Measurements from ENCODE around the gene NELFA. TPM values are rescaled to one million over a fixed set of nuclear protein-coding genes. Genes with fewer than 3 reads are reported as not detected.
A peak's percentile ranks its signal among the peaks of the same experiment; 100 is the strongest.

The NELFA gene
- total RNA-seq, 1 donor from 2014 or later: 11.2 TPM

DNA sequence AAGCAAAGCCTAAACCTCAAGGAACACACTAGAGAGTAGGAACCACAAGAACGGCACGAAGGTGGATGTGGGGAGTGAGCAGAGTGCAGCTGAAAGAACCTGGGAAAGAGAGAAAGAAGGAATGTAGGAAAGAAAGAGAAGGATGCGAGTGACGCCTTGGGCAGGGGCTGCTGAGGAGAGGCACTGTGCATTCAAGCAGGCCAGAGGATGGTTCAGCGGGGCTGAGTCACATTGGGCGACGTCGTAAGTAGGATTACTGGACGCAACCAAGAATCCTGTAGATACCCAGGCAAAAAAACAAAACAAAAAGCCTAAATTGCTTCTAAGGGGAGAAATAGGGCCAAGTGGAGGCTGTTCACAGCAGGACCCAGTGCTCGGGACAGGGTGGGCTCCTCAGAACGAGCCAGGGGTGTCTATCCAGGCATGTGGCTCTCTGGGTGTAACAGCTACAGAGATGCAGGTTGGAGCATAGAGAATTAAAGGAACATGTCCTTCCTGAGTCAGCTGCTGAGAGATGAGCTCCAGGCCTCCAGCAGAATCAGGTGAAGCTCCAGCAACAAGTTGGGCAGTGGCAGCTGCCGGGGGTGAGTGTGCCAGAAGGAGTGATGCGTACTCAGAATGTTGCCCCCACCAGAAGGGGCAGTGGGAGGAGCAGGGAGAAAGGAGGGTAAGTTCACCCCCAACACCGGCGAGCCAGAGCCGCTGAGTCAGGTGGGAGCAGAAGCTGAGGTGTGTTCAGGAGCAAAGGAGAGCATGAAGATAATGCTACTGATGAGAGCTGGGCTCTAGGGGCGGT is 38.6 kb downstream of the NELFA start:
- no peak for DNase-seq (ENCODE audit: low spot score)
- ATAC-seq: no peak

DNA sequence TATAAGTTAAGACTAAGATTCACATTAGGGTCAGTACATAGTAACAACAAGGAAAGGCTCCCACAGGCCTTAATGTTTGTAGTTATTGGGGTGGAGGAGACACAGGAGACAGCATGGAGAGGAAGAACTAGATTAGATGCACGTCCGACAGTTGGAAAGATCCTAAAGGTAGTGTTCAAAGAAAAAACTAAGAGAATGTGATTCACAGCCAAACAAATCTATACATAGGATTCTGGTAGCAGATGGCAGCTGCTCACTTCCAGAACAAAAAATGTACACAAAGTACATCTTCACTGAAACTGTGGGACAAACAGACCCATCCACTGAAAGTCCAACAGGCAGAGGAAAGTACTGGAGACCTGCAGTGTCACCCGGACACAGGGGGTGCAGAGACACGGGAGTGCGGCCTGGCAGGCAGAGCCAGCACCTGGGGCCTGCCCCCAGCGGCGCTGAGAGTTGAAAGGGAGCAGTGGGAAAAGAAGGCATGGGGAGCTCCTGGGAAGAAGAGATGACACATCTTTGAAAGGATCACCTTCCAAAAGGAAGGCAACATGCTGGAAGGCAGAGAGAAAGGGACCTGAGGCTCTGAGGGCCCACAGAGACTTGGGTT is 40.0 kb downstream of the NELFA start:
- DNase-seq (ENCODE audit: low spot score): no peak
- ATAC-seq: no peak

DNA sequence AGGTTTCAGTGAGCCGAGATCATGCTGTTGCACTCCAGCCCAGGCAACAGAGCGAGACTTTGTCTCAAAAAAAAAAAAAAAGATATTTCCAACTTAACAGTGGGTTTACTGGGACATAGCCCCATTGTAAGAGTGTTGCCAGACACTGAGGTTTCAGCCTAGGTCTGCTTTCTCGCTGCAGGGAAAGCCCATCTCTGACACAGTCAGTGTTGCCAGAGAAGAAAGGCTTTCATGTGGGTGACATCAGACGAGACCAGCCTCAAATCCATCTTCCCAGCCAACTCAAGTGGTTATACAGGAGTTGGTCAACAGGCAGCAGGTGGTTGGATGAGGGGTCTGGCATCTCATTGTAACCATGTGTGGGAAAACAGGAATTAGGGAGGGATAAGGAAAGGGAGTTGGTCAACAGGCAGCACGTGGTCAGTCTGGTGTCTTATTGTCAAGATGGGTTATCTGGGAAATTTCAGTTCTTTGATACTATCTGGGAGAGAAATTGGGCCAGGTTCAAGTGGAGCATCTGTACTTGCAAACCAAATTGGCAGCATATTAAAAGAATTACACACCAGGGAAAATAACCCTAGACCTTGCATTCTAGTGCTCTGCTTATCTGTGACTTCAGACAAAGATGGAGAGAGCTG is 41.1 kb downstream of the NELFA start:
- DNase-seq (ENCODE audit: low spot score) (no peak), ATAC-seq (no peak)

DNA sequence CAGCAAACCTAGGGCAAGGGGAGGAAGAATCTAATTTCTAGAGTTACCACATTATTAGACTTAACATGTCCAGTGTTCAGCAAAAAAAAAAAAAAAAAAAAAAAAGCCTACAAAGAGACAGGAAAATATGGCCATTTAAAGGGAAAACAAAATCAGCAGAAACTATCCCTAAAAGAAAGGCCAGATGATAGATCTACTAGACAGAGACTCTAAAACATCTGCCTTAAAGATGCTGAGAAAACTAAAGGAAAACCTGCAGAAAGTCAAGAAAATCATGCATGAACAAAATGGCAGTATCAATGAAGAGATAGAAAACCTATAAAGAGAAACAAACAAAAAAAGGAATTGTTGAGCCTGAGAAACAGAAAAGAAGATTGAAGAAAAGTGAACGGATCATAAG is 43.8 kb downstream of the NELFA start:
- no peak for DNase-seq (ENCODE audit: low spot score)

DNA sequence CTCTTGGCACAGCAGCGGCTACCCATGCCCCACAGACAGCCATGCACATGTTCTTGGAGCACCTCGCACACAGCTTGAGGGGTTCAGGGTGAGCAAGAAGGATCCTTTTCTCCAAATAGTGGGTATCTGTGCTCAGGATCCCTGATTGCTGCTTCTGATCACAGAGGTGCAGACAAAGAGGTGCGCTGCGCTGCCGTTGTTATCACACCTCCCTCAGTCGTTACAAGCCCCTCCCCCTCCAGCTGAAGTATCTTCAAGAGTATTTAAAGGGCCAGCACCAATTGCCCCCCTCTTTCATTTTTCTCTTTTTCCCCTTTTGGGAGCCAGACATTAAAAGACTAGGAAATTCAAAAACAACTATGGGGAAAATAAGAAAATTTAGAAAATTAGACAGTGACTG is 44.3 kb downstream of the NELFA start:
- DNase-seq (ENCODE audit: low spot score) (no peak), ATAC-seq (no peak)

More for the DNA sequence above, 43.8 kb downstream of the NELFA start:
- no peak for ATAC-seq

DNA sequence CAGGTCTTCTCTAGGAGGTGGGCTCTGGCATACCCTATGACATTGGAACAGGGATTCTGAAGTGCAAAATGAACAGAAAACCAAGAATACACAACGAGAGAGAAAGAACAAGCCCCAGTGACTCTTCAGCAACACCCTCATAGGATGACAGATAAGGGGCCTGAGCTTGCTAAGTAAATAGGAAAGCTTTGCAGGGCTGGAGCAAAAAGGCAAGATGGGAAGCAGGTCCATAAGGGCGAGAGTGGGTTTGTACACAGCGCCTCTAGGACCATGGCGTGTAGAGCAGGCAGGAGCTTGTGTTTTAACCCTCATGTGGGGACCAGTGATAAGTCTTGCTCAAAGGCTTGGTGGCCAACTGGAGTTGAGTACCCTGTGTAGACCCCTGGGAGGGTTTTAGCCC is 45.8 kb downstream of the NELFA start:
- DNase-seq (ENCODE audit: low spot score): no peak
- ATAC-seq: no peak

DNA sequence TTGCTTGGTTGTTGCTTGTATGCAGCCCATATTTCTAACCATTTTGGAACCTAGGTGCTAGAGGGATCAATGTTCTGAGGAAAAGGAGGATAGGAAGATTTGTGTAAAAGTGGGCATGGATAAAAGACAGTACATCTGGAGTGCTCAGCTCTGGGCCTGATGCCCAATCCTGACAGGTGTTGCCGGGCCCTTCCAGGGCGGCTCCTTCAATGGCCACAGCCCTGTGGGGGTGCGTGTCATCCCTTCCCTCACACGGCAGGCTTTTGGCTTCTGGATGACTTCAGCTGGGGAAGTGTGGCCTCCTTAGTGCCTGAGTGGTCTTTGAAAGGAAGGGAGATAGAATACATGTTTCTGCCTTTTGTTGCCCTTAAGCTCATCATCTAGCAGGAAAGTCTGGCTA is 47.2 kb downstream of the NELFA start:
- DNase-seq (ENCODE audit: low spot score) (no peak), ATAC-seq (no peak)

DNA sequence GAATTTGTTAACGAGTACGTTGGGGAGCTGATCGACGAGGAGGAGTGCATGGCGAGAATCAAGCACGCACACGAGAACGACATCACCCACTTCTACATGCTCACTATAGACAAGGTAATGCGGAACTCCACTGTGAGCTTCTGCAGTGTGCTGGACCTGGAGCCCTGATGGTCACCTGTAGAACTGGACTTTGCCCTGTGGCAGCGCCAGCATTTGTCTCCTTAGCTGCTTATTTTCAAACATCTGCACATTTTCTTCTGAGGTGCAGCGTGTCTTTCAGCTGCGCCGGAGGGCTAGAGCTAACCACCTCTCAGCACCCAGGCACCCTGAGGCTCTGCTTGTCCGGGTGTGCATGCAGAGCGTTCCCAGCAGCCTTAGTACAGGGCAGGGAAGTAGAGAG is 47.7 kb downstream of the NELFA start:
- ATAC-seq: peak; percentile 30

DNA sequence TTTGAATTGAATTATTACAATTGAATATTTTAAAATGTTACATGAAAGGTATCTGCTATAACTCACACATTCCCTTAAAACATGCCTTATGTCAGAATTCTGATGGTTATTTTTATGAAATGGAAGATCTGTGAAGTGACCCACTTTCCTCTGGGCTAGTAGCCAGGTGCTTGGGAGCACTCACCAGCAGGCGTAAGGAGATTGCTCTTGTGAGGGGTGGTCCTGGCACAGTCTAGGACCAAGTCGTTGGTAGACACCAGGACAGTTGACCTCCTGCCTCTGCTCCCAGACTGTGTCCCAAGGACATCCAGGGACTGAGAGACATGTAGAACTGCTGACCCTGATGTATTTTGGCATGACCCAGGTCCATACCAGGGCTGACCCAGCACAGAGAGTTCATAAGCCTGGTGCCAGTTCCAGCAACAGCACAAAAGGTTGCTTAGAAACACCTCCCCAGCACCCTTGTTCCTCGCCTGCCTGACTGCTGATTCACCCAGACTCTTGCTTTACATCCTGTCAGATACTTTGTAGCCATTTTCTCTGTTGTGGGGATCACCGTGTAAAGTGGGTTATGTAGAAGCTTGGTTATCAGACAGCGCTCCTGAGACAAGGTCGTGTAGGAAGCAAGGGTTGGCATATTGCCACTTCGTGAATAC is 48.5 kb downstream of the NELFA start:
- ATAC-seq (peak; percentile 54), DNase-seq (ENCODE audit: low spot score) (no peak)

More for the DNA sequence above, 47.7 kb downstream of the NELFA start:
- no peak for DNase-seq (ENCODE audit: low spot score)

DNA sequence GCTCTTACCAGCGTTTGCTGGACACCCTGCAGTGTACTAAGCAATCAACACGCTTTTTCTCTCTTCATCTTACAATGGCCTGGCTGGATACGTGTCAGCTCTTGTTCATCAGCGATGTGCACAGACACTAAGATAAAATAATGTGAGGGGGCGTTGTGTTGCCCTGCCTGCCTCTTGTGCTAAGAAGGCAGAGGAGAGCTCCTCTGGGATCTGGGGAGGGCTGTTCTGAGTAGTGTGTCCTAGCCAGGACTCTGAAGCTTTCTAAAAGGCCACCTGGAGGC is 49.7 kb downstream of the NELFA start:
- DNase-seq (ENCODE audit: low spot score) (no peak), ATAC-seq (no peak)

DNA sequence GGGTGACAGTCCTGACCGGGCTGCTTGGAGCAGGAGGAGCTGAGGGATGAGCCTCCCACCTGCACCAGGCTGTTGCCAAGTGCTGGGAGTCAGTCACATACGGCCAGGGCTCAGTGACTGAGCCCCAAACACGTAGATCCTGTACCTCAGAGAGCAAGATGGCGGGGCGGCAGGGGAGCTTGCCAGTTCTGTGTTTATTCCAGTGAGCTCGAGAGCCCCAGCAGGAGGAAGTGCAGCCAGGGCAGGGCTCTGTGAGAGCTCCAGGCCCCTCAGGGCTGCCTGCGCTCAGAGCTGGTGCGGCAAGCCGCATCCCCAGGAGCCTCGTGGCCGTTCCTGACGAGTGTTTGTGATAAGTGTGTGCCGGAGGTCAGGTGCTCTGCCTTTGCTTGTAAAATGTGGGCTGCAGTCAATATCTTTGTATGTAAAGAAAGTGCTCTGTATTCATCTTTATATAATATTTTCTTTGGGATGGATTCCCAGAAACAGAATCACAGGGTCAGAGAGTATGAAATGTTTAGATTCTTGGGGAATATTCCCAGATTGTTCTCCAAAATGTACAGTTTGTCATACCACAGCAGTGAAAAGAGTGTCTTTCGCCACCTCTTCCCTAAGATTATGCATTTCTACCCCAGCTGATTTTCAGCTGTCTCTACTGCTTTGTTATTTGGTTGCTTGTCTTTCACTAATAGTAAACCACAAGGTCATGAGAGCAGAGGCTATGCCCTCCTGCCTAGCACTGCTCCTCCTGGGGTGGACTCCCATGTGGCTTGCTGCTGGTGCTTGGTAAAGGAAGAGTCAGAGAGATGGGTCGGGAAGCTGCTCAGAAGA is 50.3 kb downstream of the NELFA start:
- DNase-seq (ENCODE audit: low spot score): no peak
- ATAC-seq: no peak

DNA sequence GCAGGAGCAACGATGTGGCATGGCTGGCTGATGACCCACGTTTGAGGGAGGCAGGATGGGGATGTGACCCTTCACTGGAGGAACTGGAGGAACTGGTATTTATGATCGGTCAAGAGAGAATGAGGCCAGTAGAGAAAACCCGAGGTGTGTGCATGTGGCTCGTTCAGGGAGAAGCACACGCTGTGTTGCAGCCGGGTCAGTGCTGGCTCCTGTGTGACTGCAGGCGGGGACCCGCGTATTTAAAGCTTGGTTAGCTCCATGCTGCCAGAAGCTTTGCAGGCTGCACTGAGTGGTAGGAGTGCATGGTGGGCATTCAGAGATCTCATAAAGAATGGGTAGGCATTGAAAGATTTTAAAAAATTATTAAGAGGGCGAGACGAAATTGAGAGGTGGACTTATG is 52.1 kb downstream of the NELFA start:
- DNase-seq (ENCODE audit: low spot score) (no peak), ATAC-seq (no peak)

DNA sequence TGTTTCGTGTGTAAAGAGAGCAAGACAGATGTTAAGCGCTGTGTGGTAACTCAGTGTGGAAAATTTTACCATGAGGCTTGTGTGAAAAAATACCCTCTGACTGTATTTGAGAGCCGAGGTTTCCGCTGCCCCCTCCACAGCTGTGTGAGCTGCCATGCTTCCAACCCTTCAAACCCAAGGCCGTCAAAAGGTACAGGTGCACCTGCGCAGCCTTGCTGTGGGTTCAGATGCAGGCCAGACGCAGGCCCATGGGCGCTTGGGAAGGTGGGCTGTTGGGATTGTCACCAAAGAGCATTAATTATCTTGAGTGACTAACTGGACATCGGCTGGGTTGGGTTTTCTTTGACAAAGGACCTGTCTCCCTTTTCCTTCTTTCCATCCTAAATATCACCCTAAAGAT is 55.4 kb downstream of the NELFA start:
- ATAC-seq (no peak), DNase-seq (ENCODE audit: low spot score) (no peak)

DNA sequence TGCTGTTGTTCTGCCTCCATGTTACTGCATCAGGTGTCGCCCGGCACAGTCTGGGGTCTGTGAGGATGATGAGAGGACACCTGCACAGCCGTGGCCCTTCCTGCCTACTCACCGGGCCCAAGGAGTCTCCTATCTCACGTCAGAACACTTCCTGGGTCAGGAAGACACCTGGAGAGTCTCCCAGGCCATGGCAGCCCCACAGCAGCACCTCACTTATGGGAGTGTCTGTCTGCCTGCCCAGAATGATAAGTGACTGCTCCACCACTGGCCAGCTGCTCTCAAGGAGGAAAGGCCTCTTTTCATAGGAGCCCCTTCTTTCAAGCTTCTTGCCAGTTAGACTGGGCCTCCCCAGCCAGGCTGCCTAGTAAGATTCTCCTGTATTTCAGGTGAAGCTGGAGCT is 56.1 kb downstream of the NELFA start:
- no peak for DNase-seq (ENCODE audit: low spot score)
- no peak for ATAC-seq

DNA sequence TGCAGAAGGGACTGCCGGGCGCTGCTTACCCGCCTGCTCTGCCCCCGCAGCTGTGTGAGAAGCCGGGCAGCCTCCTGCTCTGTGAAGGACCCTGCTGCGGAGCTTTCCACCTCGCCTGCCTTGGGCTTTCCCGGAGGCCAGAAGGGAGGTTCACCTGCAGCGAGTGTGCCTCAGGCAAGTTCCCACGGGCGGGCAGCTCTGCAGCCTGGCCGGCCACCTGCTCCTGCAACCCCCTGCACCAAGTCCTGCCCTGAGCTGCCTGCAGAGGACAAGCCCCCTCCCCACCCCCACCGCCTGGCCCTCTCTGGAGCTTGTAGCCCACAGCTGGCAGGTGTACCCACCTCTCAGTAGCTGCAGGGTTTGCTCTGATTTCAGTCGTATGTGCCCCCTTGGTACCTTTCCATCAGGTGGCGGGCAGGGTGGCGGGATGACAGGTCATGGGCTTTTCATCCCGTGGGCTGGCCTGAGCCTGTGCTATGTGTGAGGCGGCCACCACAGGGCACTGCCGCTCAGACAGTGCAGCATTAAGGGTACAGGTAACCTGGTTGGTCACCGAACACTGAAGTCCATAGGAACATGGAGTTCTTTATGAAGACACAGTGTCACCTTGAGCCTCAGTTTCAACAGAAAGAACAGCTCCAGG is 56.6 kb downstream of the NELFA start:
- ATAC-seq: no peak
- no peak for DNase-seq (ENCODE audit: low spot score)

DNA sequence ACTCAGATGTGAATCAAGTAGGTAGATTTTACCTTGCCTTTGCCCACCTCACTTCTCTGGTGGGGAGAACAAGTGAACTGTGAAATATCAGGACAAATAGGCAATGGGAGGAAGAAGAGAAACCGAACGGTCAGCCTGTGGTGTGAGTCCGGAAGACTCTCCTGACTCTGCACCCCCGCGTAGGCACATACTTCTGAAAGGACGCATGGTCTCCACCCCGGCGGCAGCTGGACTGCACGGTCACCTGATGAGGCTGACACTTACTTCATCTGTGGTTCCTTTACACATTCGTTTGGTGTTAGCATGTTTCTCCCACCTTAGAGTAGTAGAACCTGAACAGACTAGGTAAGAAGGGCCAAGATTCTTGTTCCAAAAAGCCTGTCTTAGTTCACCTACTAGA is 58.4 kb downstream of the NELFA start:
- DNase-seq (ENCODE audit: low spot score) (no peak), ATAC-seq (no peak)

DNA sequence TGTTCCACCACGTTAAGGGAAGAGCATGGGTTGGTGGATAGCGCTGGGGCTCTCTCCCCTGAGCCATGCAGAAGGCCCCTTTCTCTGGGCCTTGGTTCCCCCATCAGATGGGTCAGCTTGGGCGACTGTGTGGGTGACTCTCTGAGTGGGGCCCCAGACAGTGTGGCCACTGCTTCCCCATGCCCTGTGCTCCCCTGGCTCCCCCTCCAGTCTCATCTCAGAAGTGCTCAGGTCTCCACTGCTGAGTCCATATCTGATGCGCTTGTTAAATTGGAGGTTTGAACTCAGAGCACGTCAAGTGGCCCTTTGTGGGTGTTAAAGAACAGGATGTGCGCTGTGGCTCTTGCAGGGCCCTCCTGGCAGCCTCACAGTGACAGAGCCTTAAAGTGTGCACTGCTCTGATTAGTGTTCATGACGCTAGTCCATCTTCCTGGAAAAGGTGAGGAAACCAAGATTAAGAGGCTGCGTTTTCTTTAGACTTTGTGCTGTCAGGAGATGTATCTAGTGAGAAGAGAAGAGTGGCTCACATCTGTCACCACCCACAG is 59.8 kb downstream of the NELFA start:
- ATAC-seq (no peak), DNase-seq (ENCODE audit: low spot score) (no peak)

DNA sequence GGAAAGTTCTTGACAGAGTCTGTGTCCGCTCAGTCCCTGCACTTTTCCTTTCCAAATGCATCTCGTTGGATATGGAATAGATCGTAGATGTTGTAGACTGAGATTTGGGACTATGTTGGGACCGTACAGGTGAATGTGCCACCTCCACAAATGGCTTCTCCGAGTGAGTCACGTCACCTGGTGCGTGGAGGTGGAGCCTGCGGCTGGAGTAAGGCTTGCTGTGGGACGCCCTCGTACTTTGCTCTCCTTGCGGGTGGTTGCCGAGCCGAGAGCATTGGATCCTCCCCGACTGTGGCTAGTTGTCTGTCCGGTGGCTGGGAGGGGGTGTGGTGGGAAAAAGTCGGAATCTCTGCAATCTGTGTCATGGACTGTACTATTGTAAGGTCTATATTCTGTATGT is 60.5 kb downstream of the NELFA start:
- DNase-seq (ENCODE audit: low spot score): no peak
- ATAC-seq: no peak

DNA sequence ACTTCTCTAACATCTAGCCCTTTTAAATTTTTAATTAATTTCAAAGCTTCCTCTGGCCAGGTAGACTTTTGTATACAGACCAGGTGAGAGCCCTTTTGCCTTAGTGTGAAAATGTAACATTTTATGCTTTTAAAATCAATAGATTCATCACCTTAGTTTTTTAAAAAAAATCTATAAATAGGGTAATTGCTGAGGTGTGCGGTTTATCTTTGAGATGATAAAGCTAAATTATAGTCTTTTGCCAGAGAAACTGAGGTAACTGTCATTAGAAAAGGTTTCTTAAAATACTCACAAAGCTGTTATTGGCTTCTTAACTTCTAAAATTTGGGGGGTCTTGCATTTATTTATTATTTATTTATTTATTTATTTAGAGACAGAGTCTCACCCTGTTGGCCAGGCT is 62.9 kb downstream of the NELFA start:
- ATAC-seq (no peak), DNase-seq (ENCODE audit: low spot score) (no peak)

DNA sequence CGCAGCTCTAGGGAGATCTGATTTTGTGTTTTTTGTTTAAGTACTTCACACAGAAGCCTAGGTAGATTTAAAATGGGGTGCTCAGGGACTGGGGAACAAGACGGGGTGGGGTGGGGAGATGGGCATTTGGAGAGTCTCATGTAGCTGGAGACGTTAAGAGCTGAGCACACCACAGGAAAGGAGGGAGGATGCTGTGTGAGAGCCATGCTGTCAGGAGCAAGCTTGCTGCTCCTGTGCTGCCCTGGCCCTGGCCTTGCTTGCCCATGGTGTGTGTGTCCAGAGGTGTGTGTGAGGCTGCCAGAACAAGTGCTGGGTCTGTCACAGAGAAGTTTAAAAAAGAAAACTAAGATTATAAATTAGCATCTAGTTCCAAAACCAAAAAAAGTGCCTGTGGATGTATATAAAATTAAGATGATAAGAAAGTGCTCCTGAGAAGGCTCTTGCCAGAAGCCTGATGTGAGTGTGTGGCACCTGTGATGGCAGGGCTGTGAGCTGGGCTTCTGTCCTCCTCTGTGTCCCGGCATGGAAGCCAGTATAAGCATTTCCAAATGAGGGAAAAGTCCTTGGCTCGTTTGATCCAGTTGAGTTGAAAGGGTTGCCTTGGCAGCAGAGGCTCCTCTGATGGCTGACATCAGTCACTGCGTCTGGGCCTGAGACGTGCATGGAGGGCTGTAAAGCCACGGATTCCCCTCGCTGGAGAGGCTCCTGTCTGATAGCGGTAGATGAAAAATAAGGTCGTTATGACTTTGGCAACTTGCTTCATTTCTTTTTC is 63.5 kb downstream of the NELFA start:
- DNase-seq (ENCODE audit: low spot score): no peak
- ATAC-seq: no peak

All from left lobe of liver (tissue), 2 donors.